Stomach (tissue), 4 donors: ENCODE data around the gene CAPN3.

Experiments used
- EP300 ChIP-seq: sonication (generic); formaldehyde crosslinking; IDR thresholded peaks from one replicate; pipeline ENCODE4 v1.6.1; 2017; ENCODE audit warnings: antibody characterized with exemption
- POLR2AphosphoS5 ChIP-seq, 3 donors: sonication (generic); formaldehyde crosslinking; IDR thresholded peaks; one replicate each; pipeline ENCODE4 v1.6.1; 2016; ENCODE audit warnings: antibody characterized with exemption in 3 of 3
- TF ChIP-seq, protein P1 (sequence below), 7 experiments: fragments of 450-650 bp in 4 of 7; fragments of 200-600 bp in 3 of 7; sonication (generic) in 3 of 7; IDR thresholded peaks; one replicate each; pipeline ENCODE4 v1.5.1; 2016 to 2019; ENCODE audit warnings: antibody characterized with exemption in 7 of 7, control low read depth in 2 of 7, mild to moderate bottlenecking in 1 of 7

DNA sequence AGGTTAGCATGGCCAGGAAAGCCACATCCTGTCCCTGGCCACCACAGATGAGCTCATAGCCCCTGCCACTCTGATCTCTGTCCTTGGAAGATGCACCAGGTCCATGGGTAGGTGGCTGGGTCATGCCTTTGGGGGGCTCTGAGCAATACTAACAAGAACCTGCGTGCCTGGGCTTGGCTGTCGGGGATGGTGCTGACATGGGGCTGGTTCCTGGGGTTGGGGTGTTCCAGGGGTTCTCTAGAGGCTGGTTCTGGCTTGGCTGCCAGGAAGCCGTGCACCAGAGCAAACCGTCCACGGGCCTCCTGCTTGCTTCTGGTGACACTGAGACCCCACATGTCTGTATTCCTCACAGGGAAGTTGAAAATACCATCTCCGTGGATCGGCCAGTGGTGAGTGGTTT is 44.1 kb downstream of the CAPN3 start:
- TF ChIP-seq, protein P1, sequence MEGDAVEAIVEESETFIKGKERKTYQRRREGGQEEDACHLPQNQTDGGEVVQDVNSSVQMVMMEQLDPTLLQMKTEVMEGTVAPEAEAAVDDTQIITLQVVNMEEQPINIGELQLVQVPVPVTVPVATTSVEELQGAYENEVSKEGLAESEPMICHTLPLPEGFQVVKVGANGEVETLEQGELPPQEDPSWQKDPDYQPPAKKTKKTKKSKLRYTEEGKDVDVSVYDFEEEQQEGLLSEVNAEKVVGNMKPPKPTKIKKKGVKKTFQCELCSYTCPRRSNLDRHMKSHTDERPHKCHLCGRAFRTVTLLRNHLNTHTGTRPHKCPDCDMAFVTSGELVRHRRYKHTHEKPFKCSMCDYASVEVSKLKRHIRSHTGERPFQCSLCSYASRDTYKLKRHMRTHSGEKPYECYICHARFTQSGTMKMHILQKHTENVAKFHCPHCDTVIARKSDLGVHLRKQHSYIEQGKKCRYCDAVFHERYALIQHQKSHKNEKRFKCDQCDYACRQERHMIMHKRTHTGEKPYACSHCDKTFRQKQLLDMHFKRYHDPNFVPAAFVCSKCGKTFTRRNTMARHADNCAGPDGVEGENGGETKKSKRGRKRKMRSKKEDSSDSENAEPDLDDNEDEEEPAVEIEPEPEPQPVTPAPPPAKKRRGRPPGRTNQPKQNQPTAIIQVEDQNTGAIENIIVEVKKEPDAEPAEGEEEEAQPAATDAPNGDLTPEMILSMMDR (IDR thresholded peaks at IDR 0.05) = no peak
- no peak for TF ChIP-seq POLR2AphosphoS5 (IDR thresholded peaks at IDR 0.05)
- no peak for TF ChIP-seq EP300
